Measurements from ENCODE around the gene ANXA11.
"Not testable (repeated sequence)": the region's sequence is repeated elsewhere in the genome, so short reads cannot be mapped to it uniquely, and the experiment has no call there.

Gene ANXA11

DNA sequence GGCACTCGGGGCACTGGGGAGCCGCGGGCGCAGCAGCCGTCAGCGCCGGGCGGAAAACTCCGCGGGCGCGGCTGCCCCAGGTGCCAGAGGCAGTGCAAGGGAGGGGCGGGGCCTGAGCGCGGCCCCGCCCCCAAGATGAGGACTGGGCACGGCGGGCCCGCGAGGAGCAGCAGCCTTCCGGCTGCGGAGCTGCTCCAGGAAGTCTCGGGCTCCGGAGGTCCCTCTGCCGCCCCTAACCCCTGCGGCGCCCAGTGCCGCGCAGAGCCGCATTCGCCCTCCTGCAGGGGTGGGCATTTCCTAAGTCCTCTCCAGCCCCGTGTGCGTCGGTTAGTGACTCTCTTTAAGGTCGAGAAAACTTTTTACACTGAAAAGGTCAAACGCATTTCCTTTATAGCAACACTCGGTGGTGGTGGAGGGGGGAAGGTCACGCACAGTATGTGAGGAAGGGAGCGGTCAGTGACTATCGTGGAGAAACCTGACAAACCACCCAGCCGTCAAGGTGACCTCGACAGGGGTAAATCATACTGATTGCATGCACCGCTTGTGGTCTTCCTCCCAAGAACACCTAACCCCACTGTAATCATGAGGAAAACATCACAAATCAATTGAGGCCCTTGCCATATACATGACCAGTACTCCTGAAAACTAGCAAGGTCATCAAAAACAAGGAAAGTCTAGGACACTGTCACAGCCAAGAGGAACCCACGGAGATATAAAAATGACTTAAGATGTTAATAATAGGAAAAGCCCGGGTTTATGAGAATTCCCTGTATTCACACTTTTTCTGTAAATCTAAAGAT, at the start of gene ANXA11:
Gene ANXA11, minus strand, starts transcription at position 61 of the 800 bp plus-strand sequence. CDS start 32,676 bp downstream, outside the sequence.
- peak; percentile 73 to 75 for DNase-seq (ENCODE audit: low read depth in 2 of 2)

DNA sequence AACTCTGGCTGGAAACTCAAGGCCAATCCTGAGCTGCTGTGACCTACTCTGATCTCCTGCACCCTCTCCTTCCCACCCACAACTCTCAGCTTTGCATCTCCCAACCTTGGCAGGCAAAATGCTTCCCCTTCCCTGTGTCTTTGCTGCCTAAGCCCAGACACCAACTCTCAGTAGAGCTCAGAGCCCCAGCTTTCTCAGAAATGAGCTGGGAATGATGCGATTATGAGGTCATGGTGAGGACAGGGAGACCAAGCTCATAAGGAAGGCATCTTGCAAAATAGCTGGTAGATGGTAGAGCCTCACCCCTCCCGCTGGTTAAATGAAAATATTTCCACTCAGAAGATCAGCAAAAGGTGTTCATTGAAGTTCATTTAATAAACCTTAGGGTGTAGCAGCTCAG, 49.4 kb upstream of the ANXA11 start:
- not testable (repeated sequence) for DNase-seq (ENCODE audit: low read depth in 2 of 2)

DNA sequence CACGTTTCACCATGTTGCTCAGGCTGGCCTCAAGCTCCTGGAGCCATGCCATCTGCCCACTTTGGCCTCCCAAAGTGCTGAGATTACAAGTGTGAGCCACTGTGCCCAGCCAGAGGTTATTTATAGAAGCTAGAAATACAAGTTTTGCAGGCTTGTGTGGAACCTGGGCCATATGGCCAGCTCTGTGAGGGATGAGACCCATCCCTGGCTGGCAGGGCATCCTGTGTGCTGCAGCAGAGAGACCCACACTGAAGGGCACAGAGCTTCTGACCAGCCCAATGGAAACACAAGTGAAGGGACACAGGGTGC, 48.6 kb upstream of the ANXA11 start:
- DNase-seq (ENCODE audit: low read depth in 2 of 2) = not testable (repeated sequence)

DNA sequence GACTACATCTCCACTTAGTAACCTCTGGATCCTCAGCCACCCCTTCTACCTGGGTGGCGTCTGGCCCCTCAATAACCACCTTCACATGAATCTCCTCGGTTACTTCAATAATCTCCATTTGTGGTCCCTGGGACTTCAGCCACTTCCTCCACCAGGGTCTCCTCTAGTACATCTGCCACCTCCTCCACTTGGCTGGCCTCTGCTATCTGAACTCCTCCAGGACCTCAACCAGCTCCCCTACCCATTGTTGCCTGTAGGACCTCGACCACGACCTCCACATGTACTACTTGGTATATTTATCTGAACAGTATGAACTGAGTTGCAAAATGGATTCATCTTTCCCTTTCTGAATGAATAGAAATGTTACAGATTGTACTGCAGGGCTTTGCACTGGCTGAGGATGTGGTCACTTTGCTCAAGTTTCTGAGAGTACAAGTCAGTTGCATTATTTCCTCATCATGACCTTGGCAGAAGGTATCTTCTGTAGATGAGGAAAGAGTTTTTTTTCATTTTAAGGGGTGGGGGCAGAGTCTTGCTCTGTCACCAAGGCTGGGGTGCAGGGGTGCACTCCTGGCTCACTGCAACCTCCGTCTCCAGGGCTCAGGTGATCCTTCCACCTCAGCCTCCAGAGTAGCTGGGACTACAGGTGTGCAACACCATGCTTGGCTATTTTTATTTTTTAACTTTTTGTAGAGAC, 48.1 kb upstream of the ANXA11 start:
- DNase-seq (ENCODE audit: low read depth in 2 of 2) = no peak

DNA sequence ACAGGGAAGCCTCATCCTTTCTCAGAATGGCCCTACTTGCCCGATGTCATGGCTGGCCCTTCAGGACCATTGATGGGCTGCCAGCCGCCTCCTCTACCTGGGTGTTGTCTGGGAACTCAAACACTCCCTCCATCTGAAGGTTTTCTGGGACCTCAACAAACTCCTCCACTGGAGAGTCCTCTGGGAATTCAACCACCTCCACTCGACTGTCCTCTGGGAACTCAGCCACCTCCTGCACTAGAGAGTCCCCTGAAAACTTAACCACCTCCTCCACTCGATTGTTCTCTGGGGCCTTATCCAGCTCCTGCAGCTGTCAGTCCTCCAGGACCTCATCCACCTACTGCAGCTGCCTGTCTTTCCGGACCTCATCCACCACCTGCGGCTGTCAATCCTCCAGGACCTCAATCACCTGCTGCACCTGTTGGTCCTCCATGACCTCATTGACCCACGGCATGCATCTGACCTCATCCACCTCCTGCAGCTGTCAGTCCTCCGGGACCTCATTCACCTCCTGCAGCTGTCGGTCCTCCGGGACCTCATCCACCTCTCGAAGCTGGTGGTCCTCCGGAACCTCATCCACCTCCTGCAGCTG, 47.1 kb upstream of the ANXA11 start:
- no peak for DNase-seq (ENCODE audit: low read depth in 2 of 2)

DNA sequence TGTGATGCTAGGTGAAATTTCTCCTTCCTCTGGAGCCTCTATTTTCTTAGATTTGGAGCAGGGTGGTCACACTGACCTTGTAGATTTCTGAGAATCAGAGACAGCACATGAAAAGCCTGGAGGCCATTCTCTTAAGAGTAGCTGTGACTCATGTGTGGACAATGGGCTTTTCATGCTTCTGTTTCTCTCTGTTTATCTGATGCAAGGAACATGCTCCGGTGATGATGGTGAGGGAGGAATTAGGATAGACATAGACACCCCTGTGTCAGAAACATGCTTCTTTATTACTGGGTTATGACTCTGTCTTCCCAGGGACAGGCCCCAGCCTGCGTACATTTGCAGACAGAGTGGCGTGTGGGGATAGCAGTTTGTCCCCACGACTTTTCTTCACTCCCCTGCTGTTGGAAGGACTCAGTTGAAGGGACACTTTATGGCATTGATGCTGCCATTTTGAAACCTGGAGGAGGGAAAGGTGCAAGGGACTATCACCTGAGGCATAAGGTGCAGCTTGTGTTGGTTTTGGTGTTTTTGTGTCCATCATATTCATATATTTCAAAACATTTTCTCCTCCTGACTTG, 46.5 kb upstream of the ANXA11 start:
- DNase-seq (ENCODE audit: low read depth in 2 of 2) = not testable (repeated sequence)

DNA sequence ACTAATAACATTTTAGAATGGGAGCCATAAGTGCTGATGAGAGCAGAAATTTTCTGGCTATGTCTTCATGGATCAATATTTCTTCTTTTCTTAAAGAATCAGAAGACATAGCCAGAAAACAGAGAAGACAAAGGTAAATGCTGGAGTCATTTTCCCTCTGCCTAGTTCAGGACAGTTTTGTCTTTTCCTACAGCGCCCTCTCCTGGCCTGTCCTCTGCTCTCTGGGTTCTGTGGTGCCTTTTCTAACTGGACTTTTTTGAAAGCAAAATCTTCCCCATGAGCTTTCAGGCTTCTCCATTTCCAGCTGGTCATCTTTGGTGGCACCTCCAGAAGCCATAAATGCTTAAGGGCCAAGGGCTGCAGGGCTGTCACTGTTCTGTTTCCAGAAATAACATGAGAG, 45.1 kb upstream of the ANXA11 start:
- not testable (repeated sequence) for DNase-seq (ENCODE audit: low read depth in 2 of 2)

DNA sequence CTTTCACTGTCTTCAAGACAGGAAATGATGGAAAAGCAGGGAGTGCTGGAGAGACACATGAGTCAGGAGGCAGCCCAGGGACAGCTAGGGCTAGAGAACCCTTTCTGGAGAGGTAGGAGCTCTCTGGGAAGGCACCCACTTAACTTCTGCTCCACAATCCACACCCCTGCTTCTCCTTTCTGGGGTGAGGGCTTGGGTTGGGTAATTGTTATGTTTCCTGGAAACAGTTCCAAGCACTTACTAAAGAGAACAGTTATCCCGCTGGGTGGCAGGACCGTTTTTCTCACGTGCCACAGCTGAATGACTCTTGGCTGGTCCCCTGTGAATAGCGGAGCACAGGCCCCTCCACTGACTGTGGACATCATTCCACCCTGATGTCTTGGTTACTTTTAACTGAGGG, 44.6 kb upstream of the ANXA11 start:
- not testable (repeated sequence) for DNase-seq (ENCODE audit: low read depth in 2 of 2)

DNA sequence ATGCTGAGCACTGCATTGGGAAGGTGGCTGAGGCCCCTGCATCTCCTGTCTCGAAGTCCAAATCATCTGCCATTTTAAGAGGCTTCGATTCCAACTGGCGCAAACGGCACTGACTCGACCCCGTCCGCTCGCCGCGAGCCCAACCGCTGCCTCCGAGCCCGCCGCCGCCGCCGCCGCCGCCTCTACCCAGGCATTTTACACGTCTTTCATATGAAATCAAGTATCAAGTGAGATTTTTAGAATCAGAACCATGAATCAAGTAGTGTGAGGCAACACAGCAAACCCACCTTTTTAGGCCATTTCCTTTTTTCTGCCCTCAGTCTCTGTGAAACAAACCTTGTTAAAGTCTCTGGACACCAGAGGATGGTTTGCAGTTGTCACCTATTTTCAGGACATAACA, 42.3 kb upstream of the ANXA11 start:
- DNase-seq (ENCODE audit: low read depth in 2 of 2) = not testable (repeated sequence)

DNA sequence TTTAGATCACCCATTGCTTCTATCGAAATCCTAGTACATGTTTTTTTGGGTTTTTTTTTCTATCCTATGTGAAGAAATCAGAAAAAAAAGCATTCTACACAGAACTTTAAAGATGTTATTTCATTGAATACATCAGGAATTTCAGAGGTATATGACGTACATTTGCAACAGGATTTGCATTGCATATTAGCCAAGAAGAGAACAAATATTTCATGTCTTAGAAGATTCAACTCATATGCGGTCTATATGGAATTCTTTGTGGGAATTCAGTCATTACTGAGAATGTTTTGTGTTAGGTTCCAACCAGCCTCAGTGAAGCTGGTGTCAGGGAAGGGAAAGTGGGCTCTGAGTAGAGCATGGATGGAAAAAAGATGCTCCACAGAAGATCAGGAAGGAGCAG, 39.0 kb upstream of the ANXA11 start:
- DNase-seq (ENCODE audit: low read depth in 2 of 2) = not testable (repeated sequence)

DNA sequence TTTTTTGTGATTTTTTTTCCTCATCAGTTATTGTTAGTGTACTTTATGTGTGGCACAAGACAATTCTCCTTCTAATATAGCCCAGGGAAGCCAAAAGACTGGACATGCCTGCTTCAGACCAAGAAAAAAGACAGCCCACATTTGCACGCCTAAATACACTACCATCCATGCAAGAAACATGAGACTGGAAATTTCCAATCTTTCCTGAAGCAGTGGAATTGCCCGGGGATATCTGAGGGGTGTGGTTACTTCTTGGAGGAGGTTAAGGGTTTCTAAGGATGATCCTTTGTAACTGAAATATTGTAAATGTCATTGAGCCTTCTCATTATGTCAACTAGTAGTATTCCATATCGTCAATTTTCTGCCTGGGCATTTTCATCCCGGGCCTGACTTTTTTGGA, 37.0 kb upstream of the ANXA11 start:
- not testable (repeated sequence) for DNase-seq (ENCODE audit: low read depth in 2 of 2)

DNA sequence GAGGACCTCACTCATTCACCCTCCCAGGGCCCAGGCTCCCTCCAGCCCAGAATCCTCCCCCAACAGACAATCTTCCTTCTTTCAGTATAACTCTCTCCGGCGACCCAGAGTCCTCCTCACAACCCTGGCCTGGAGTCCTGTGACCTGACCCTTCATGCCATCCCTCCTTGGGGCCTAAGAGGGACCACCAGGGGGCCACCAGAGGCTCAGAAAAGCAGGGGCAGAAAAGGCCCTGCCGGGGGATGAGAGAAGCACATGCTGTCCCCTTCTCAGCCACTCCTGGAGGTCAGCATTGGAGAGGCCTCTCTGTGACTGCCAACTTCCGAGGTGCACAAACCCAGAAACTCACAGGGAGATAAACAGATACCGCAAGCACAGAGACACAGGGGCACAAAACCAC, 31.1 kb upstream of the ANXA11 start:
- DNase-seq (ENCODE audit: low read depth in 2 of 2) = not testable (repeated sequence)

DNA sequence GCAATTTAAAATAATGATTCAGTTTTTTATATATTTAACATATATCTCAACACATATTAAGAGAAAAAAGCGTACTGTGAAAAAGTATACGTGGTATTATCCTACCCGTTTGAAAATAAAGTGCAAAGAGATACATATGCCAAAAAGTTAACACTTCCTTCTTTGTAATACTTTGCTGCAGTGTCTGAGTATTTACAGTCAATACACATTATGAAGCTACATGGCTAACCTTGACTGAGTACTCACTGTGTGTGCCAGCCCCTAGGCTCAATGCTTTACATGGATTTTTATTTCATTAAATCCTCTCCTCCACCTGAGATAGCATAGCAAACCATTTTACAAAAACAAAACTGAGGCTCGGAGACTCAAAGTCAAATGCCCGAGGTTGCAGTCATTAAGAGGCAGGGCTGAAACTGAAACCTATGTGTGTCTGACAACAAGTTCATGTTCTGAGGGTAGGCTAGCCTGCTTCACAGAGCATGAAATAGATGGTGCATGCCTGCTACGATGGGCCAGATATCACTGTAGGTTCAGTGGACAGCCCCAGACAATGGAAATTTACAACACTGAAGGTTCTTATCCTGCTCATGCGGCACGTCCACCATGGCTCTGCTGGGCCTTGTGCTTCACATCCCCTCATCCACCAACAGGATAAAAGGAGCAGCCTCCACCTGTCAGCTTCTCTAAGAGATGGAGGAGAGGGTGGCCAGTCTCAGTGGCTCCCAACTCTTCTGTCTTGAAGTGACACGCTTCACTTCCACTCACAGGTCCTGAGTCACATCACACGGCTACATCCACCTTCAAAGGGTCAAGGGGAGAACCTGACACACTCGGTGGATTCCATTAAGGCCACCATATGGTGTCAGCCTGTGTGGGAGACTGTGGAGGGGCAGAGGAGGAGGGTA, 29.2 kb upstream of the ANXA11 start:
- DNase-seq (ENCODE audit: low read depth in 2 of 2) = not testable (repeated sequence)

DNA sequence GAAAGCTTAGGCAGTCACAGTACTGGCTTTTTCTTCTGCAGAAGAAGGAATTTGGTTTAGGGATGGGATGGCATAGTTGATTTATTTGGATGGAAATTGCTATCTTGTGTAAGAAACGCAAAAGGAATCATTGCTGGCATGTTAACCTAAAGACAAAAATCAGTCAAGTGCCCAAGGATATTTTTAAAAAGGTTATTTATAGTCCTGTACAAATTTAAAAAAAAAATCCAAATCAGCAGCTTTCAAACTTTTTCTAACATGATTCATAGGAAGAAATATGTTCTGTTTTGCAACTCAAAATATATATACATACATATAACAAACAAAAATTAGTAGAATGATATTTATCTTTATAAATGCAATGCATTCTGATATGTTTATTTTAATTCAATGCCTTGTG, 28.5 kb upstream of the ANXA11 start:
- not testable (repeated sequence) for DNase-seq (ENCODE audit: low read depth in 2 of 2)

DNA sequence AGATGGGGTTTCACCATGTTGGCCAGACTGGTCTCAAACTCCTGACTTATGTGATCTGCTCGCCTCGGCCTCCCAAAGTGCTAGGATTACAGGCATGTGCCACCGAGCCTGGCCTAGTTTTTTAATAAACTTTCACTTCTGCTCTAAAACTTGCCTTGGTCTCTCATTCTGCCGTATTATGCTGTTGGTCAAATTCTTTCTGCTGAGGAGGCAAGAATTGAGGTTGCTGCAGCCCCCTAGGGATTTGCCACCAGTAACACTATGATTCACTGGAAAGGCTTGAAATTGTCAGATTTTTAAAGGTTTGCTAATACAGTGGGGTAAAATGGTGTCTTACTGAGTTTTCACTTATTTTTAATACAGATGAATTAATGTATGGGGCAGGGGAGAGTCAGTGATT, 21.4 kb upstream of the ANXA11 start:
- DNase-seq (ENCODE audit: low read depth in 2 of 2) = not testable (repeated sequence)

DNA sequence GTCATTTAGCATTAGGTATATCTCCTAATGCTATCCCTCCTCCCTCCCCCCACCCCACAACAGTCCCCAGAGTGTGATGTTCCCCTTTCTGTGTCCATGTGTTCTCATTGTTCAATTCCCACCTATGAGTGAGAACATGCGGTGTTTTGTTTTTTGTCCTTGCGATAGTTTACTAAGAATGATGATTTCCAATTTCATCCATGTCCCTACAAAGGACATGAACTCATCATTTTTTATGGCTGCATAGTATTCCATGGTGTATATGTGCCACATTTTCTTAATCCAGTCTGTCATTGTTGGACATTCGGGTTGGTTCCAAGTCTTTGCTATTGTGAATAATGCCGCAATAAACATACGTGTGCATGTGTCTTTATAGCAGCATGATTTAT, 17.7 kb upstream of the ANXA11 start:
- DNase-seq (ENCODE audit: low read depth in 2 of 2) = not testable (repeated sequence)

DNA sequence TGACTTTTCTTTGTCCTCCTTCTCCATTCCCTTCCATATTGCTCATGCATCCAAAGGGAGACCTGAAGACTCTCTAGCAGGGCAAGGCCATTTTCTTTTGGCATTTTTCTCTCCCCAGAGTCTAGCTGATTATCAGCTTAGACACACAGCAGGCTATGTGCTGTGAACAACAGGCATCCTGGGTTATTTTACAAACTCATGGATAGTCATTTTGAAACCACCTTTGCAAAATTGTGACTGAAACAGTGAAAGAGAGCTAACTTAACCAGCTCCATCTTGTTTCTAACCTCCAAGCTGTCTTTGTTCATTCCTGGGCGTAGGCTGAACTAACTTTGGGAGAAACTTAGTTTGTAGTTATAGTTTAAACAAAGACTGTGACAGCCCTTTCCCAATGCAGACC, 13.5 kb upstream of the ANXA11 start:
- not testable (repeated sequence) for DNase-seq (ENCODE audit: low read depth in 2 of 2)

DNA sequence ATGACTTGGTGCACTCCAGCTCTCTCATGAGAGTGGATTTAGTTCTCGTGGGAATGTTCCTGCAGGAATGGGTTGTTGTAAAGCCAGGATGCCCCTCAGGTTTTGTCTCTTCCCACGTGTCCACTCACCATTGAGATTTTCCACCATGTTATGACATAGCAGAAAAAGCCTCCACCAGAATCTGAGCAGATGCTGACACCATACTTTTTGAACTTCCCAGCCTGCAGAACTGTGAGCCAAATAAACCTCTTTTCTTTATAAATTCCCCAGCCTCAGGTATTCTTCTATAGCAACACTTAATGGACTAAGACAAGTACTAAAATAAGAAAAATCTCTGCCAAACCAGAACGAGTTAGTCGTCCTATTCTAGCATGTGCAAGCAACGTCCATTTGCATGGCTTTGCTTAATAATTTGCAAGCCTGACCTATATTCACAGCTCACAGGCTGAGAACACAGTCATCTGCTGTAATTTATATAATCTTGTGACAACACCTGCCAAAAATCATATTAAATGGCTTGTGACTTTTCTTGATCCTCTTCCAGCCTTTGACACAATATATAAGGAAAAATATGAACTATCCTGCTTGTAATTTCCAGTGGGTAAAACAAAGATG, 9.1 kb upstream of the ANXA11 start:
- not testable (repeated sequence) for DNase-seq (ENCODE audit: low read depth in 2 of 2)

DNA sequence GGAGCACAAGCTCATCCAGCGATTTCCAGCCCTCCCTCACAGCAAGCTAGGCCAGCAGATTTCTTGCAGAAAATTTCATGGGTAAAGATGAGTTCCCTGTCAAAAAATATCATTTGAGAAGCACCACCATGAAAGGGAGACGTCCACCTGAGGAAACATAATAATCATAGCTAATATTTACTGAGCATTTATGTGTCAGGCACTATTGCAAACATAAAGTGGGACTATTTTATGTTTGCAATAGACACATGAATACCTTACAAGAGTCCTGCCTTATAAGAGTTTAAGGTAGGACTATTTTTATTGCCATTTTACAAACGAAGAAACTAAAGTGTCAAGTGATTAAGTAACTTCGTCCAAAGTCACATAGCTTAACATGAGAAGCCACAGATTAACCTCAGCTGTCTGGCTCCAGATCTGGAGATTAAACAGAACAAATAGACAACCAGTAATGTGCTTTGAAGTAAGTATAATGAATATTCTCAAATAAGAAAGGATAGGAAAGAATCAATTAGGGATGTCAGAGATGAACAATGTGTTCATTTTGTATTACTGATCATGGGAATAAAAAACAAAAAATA, 7.3 kb upstream of the ANXA11 start:
- DNase-seq (ENCODE audit: low read depth in 2 of 2) = not testable (repeated sequence)

DNA sequence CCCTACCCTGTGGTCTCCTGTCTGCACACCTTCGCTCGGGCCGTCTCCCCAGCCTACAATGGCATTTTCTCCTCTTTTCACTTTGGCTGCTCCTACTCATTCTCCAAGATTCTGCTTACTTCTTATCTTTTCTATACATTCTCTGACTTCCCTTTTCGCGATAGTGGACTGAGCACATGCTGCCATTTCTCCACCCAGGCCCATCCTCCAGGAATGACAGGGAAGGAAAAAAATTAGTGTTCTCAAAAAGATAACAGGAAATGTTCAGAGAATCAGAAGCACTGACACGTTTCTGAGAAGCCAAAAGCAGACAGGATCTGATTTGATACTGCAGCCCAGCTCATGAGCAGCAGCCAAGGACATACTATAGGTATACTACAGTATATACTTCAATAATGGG, 6.4 kb upstream of the ANXA11 start:
- no peak for DNase-seq (ENCODE audit: low read depth in 2 of 2)

DNA sequence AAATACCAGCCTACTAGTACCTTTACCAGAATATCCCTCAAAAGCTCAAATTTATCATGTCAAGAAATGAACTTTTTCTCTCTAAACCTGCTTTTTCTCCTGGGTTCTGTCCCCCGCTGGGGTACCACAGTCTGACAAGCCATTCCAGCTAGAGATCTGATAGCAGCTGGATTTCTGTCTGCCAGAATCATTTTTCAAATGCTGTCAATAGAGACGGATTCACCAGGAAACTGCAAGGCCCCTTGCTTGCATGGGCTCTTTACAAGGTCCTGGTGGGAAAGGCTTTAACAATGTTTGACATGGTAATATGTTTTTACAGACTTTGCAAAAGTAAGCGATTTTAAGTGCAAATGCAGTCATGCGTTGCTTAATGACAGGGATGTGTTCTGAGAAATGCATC, 4.9 kb upstream of the ANXA11 start:
- no peak for DNase-seq (ENCODE audit: low read depth in 2 of 2)

Measured in stimulated activated CD4-positive, alpha-beta T cell treated with anti-CD3 and anti-CD28 coated beads, Interleukin-1b, Interleukin-23, amount 100 ng/mL, for 1 hour (primary cell).